K562 (cell line): ENCODE measurements around the gene HNRNPM. TPM values are rescaled to one million over a fixed set of nuclear protein-coding genes. Genes with fewer than 3 reads are reported as not detected.

Experiments
- ATAC-seq: fragments of 200-7000 bp; cut with Tn5 transposase; 3 replicates; pipeline ENCODE4 v1.9.1; 2020; ENCODE audit warnings: moderate library complexity
- BruUV-seq: library from RNA; stranded (reverse); fragments of 400-500 nt; replicated peaks from 2 replicates; lab custom pipeline; 2021; lab: Mats Ljungman, UMichigan
- CTCF ChIA-PET: fragments of 300-600 bp; formaldehyde crosslinking; extraction: SDS; loops from one replicate; lab custom pipeline; 2021; ENCODE audit warnings: low intra/inter-chr PET ratio; lab: Yijun Ruan, JAX
- POLR2A ChIA-PET: fragments of 300-600, 350-650 bp; sonication (Branson Sonifier 250); formaldehyde crosslinking; extraction: SDS; loops from one replicate; lab custom pipeline; 2021; ENCODE audit warnings: antibody characterized with exemption, inconsistent platforms; lab: Yijun Ruan, JAX
- DNase-seq, 4 experiments: peaks; one replicate each; pipeline versions ENCODE4 v3.0.0 to v3.0.0-alpha.2; 2011 to 2018; ENCODE audit warnings: low spot score in 3 of 4, mixed read lengths in 3 of 4; ENCODE audit errors: extremely low read depth in 1 of 4
- FAIRE-seq: peaks from 2 replicates; lab custom pipeline; 2011; peaks lifted over from hg19 to GRCh38; lab: Jason Lieb, UNC
- H2AFZ ChIP-seq: 2 replicates; pipeline ENCODE4 v1.6.0; 2011; ENCODE audit warnings: low read depth, low read length, control low read depth, inconsistent platforms
- H3K27ac ChIP-seq: fragments of 200-600 bp; 3 replicates; pipeline ENCODE4 v1.8.0; 2011; ENCODE audit warnings: low read depth, mild to moderate bottlenecking, control low read depth, inconsistent platforms, low read length, moderate library complexity, mixed read lengths; ENCODE audit errors: extremely low read depth
- H3K27me3 ChIP-seq, 2 experiments: fragments of 300-600 bp in 1 of 2; 2 replicates in 1 of 2; 3 replicates in 1 of 2; pipeline versions ENCODE4 v1.6.0 to v1.8.0; 2011; ENCODE audit warnings: inconsistent platforms in 2 of 2, low read length in 2 of 2, mild to moderate bottlenecking in 1 of 2, mixed read lengths in 1 of 2, moderate library complexity in 1 of 2; ENCODE audit not compliant: control insufficient read depth in 2 of 2, insufficient read depth in 2 of 2
- H3K36me3 ChIP-seq: fragments of 300-600 bp; 3 replicates; pipeline ENCODE4 v1.8.0; 2011; ENCODE audit warnings: mild to moderate bottlenecking, low read length, inconsistent platforms; ENCODE audit not compliant: control insufficient read depth, insufficient read depth
- H3K4me1 ChIP-seq, 2 experiments: fragments of 200-600 bp in 1 of 2; replicated peaks in 1 of 2; 2 replicates in 1 of 2; 3 replicates in 1 of 2; pipeline versions ENCODE4 v1.5.1 to v1.8.0; 2011; ENCODE audit warnings: inconsistent platforms in 2 of 2, low read length in 2 of 2, mild to moderate bottlenecking in 1 of 2, mixed read lengths in 1 of 2, moderate library complexity in 1 of 2; ENCODE audit not compliant: control insufficient read depth in 2 of 2, insufficient read depth in 2 of 2
- H3K4me2 ChIP-seq: 2 replicates; pipeline ENCODE4 v1.6.1; 2011; ENCODE audit warnings: low read length, control low read depth, inconsistent platforms, mixed read lengths; ENCODE audit not compliant: insufficient read depth
- H3K4me3 ChIP-seq: fragments of 200-600 bp; sonication (generic), shearing (Covaris generic); 2 replicates; pipeline ENCODE4 v1.5.1; 2016; ENCODE audit warnings: control low read depth, inconsistent platforms
- H3K79me2 ChIP-seq: fragments of 200-600 bp; 3 replicates; pipeline ENCODE4 v1.8.0; 2011; ENCODE audit warnings: low read length, inconsistent platforms; ENCODE audit not compliant: control insufficient read depth, insufficient read depth
- H3K9ac ChIP-seq, 2 experiments: 2 replicates each; pipeline versions ENCODE4 v1.6.0 to v1.6.1; 2011; ENCODE audit warnings: low read depth in 2 of 2, low read length in 2 of 2, control low read depth in 1 of 2, inconsistent platforms in 1 of 2, mild to moderate bottlenecking in 1 of 2, mixed read lengths in 1 of 2; ENCODE audit not compliant: insufficient read depth in 1 of 2
- H3K9me1 ChIP-seq: one replicate; pipeline ENCODE4 v1.6.0; 2011; ENCODE audit warnings: inconsistent platforms, mild to moderate bottlenecking, low read length, moderate library complexity; ENCODE audit not compliant: control insufficient read depth, insufficient read depth
- H3K9me3 ChIP-seq: replicated peaks from 2 replicates; pipeline ENCODE4 v1.5.1; 2011; ENCODE audit warnings: low read depth, low read length, inconsistent platforms; ENCODE audit not compliant: control insufficient read depth, insufficient read depth
- H4K20me1 ChIP-seq: replicated peaks from 2 replicates; pipeline ENCODE4 v1.6.1; 2011; ENCODE audit warnings: low read length, inconsistent platforms, mixed read lengths; ENCODE audit not compliant: control insufficient read depth, insufficient read depth
- ELF4 ChIP-seq: fragments of 450-650 bp; formaldehyde crosslinking; IDR thresholded peaks from 2 replicates; pipeline ENCODE4 v1.4.0; 2022; ENCODE audit warnings: missing genetic modification characterization
- ESRRB ChIP-seq: fragments of 250-450 bp; sonication (Bioruptor Pico); IDR thresholded peaks from 2 replicates; pipeline ENCODE4 v1.5.0; 2020; ENCODE audit warnings: mild to moderate bottlenecking, moderate library complexity, borderline replicate concordance
- HDAC3 ChIP-seq: fragments of 450-650 bp; IDR thresholded peaks from 2 replicates; pipeline ENCODE4 v1.6.1; 2018; ENCODE audit warnings: borderline replicate concordance, mild to moderate bottlenecking, moderate library complexity; ENCODE audit not compliant: partially characterized antibody
- MEIS2 ChIP-seq: fragments of 450-650 bp; IDR thresholded peaks from 2 replicates; pipeline ENCODE4 v1.6.1; 2014; ENCODE audit warnings: mild to moderate bottlenecking; ENCODE audit not compliant: partially characterized antibody
- POLR2G ChIP-seq: fragments of 200-400 bp; formaldehyde crosslinking; IDR thresholded peaks from 2 replicates; pipeline ENCODE4 v1.6.1; 2017; ENCODE audit warnings: low read depth, mild to moderate bottlenecking, antibody characterized with exemption, low read length, moderate library complexity
- RB1 ChIP-seq: fragments of 450-650 bp; IDR thresholded peaks from 2 replicates; pipeline ENCODE4 v1.6.1; 2017; ENCODE audit warnings: low read depth, mild to moderate bottlenecking
- RNF2 ChIP-seq: sonication (generic); IDR thresholded peaks from 2 replicates; pipeline ENCODE4 v1.6.1; 2016
- SIN3B ChIP-seq: fragments of 450-650 bp; IDR thresholded peaks from 2 replicates; pipeline ENCODE4 v1.6.1; 2017; ENCODE audit warnings: low read depth, mild to moderate bottlenecking, moderate library complexity
- ZNF3 ChIP-seq: fragments of 250-450 bp; sonication (Bioruptor Pico); IDR thresholded peaks from 2 replicates; pipeline ENCODE4 v1.5.0; 2021; ENCODE audit warnings: mild to moderate bottlenecking, moderate library complexity
- WGBS: fragments of 100-300 bp; shearing (Covaris generic); methylation state at CpG from one replicate; pipeline ENCODE4 v1.1.6; 2016; ENCODE audit warnings: low coverage, mixed read lengths; ENCODE audit not compliant: insufficient coverage; ENCODE audit errors: missing lambda C conversion rate; 5-methylcytosine and 5-hydroxymethylcytosine counted together
- in situ Hi-C: fragments of 300-500 bp; cut with MboI; formaldehyde crosslinking; loops from 4 replicates; pipeline ENCODE4 v1.15.0; 2018; ENCODE audit warnings: inconsistent platforms, mixed read lengths
- intact Hi-C: fragments of 100-400 bp; cut with micrococcal nuclease; formaldehyde crosslinking; loops from 2 replicates; pipeline ENCODE4 v1.14.2; 2022
- polyA plus RNA-seq, 8 experiments: library from polyadenylated mRNA; depleted of rRNA in 4 of 8; stranded (reverse) in 5 of 8; unstranded in 3 of 8; fragments of >200 nt; fragmentation: Nextera tagmentation in 2 of 8; fragmentation: Illumina TruSeq in 1 of 8; extraction: Ambion mirVana in 2 of 8; extraction: Trizol in 1 of 8; gene quantifications; 2 replicates each; pipeline versions ENCODE4 v1.2.1 to v1.2.3, GENCODE V29; 2011 to 2014; ENCODE audit warnings: inconsistent platforms in 1 of 8, missing spikeins in 1 of 8
- total RNA-seq, 7 experiments: library from RNA; depleted of rRNA in 6 of 7; stranded (reverse); fragments of >200 nt in 6 of 7; fragmentation: Illumina TruSeq in 2 of 7; extraction: Trizol in 2 of 7; gene quantifications; 2 replicates each; pipeline versions ENCODE4 v1.2.1 to v1.2.3, GENCODE V29; 2011 to 2021; ENCODE audit warnings: low replicate concordance in 1 of 7
- TF ChIP-seq, protein P1 (sequence below): fragments of 250-450 bp; sonication (Bioruptor Pico); IDR thresholded peaks from 2 replicates; pipeline ENCODE4 v1.8.0; 2021; ENCODE audit warnings: moderate library complexity, mild to moderate bottlenecking, inconsistent platforms
- TF ChIP-seq, protein P2 (sequence below): fragments of 250-450 bp; sonication (Bioruptor Pico); IDR thresholded peaks from 2 replicates; pipeline ENCODE4 v1.8.0; 2022; ENCODE audit warnings: inconsistent platforms, mild to moderate bottlenecking, moderate library complexity, borderline replicate concordance
- TF ChIP-seq, protein P3 (sequence below): fragments of 450-650 bp; IDR thresholded peaks from one replicate; pipeline ENCODE4 v1.6.1; 2018; ENCODE audit warnings: mild to moderate bottlenecking, moderate library complexity; ENCODE audit not compliant: partially characterized antibody

The HNRNPM gene
- total and polyA plus RNA-seq, 9 of the 15 experiments (the other 6 are each of a cell fraction or from before 2014, with no cell fraction given) = 11.1 to 340 (median 195) TPM

DNA sequence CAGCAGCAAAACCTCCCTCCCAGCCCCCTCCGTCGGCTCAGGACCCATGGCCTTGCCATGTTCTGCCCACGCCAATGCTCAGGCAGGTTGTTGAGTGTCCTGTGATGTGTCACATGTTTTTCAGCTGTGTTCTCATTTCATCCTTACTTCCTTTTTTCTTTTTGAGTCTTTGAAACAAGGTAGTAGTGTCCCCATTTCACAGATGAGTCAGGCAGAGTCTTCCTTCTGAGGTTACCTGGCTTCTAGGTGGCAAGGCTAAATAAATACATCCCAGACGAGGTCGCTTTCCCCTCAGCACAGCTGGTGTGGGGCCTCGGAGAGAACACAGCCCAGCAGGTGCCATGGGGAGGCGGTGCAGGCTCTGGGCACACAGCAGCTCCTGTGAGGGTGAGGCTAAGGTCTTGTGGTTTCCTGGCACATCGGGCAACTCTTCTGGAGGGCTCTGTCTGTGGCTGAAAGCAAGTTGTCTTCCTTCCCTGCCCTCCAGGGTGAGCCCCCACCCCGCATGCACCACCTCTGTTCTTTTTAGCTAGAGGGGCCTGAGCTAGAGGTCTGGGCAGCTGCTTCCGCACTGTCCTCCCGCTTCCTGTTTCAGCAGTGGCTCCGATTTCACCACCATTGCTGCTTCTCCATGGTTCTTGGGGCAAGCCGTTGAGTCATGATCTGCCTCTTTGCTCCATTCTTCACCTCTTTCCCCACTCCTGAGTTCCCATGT, 42.5 kb downstream of the HNRNPM start (continued):
- TF ChIP-seq POLR2G (0 out of 2 replicates have a peak, but pooled peaks have one; percentile 33), HDAC3 (no peak)
- TF ChIP-seq, protein P1, sequence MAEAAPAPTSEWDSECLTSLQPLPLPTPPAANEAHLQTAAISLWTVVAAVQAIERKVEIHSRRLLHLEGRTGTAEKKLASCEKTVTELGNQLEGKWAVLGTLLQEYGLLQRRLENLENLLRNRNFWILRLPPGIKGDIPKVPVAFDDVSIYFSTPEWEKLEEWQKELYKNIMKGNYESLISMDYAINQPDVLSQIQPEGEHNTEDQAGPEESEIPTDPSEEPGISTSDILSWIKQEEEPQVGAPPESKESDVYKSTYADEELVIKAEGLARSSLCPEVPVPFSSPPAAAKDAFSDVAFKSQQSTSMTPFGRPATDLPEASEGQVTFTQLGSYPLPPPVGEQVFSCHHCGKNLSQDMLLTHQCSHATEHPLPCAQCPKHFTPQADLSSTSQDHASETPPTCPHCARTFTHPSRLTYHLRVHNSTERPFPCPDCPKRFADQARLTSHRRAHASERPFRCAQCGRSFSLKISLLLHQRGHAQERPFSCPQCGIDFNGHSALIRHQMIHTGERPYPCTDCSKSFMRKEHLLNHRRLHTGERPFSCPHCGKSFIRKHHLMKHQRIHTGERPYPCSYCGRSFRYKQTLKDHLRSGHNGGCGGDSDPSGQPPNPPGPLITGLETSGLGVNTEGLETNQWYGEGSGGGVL (CRISPR knock-in tag) = no peak

DNA sequence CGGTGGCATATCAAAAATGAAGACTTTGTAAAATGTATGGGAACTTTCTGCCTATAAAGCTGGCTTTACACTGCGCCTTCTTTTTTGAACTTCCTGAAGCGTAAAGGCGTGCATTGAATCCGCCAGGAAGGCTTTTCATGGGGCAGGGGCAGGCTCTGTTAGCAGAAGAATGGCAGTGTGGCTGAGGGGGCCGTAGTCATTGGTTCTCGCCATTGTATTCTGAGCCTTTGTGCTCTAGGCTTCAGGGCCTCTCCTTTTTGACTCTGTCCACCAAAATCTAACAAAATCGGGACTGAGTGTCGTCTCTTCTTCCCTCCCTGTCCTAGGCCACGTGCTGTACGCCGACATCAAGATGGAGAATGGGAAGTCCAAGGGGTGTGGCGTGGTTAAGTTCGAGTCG, 43.6 kb downstream of the HNRNPM start:
- in situ Hi-C loops = no loop called here
- no peak for ATAC-seq
- CTCF ChIA-PET = no interaction called here
- TF ChIP-seq SIN3B (no peak), RNF2 (no peak), RB1 (no peak), ESRRB (no peak), ZNF3 (CRISPR knock-in tag) (no peak), MEIS2 (no peak), ELF4 (CRISPR knock-in tag) (no peak)
- TF ChIP-seq, protein P2, sequence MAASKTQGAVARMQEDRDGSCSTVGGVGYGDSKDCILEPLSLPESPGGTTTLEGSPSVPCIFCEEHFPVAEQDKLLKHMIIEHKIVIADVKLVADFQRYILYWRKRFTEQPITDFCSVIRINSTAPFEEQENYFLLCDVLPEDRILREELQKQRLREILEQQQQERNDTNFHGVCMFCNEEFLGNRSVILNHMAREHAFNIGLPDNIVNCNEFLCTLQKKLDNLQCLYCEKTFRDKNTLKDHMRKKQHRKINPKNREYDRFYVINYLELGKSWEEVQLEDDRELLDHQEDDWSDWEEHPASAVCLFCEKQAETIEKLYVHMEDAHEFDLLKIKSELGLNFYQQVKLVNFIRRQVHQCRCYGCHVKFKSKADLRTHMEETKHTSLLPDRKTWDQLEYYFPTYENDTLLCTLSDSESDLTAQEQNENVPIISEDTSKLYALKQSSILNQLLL (CRISPR knock-in tag) = no peak
- TF ChIP-seq, protein P3, sequence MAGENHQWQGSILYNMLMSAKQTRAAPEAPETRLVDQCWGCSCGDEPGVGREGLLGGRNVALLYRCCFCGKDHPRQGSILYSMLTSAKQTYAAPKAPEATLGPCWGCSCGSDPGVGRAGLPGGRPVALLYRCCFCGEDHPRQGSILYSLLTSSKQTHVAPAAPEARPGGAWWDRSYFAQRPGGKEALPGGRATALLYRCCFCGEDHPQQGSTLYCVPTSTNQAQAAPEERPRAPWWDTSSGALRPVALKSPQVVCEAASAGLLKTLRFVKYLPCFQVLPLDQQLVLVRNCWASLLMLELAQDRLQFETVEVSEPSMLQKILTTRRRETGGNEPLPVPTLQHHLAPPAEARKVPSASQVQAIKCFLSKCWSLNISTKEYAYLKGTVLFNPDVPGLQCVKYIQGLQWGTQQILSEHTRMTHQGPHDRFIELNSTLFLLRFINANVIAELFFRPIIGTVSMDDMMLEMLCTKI = no peak

More for the DNA sequence above, 43.6 kb downstream of the HNRNPM start:
- 84% methylated on average over 15 of the region's 15 CpGs for WGBS
- POLR2A ChIA-PET = no interaction called here
- no TSS peak for BruUV-seq
- H3K9ac ChIP-seq = no peak overlapping the region
- H3K4me1 ChIP-seq = peaks cover 0 to 16% of the 10 kb centered on the region in 2 experiments; a peak in 2 of 5 replicates
- FAIRE-seq = no peak
- no peak overlapping the region for H3K4me3 ChIP-seq
- 0 out of 2 replicates have a peak, but pooled peaks cover 4% of the 10 kb centered on the region for H4K20me1 ChIP-seq
- no peaks in the 10 kb centered on the region for H3K79me2 ChIP-seq
- H3K27me3 ChIP-seq = peaks cover 0 to under 1% of the 10 kb centered on the region in 2 experiments; a peak in 1 of 5 replicates
- no peak overlapping the region for H3K27ac ChIP-seq
- DNase-seq = no peak
- no peaks in the 10 kb centered on the region for H3K9me1 ChIP-seq
- H3K9me3 ChIP-seq = no peaks in the 10 kb centered on the region
- H2AFZ ChIP-seq = no peak overlapping the region
- no peak overlapping the region for H3K4me2 ChIP-seq
- intact Hi-C loops = no loop called here
- peaks cover 57% of the 10 kb centered on the region for H3K36me3 ChIP-seq
